H9 (cell line): ENCODE data around the gene CD1B. TPM values are rescaled to one million over a fixed set of nuclear protein-coding genes. Genes with fewer than 3 reads are reported as not detected.

Source experiments
- DNase-seq: peaks from one replicate; pipeline ENCODE4 v3.0.0-alpha.2; 2017
- H2AFZ ChIP-seq: one replicate; pipeline ENCODE4 v1.6.1; 2013; ENCODE audit warnings: mild to moderate bottlenecking, low read length, control low read depth, moderate library complexity
- H2AK5ac ChIP-seq: 2 replicates; pipeline ENCODE4 v1.6.1; 2013; ENCODE audit warnings: low read length, control low read depth, mixed read lengths; ENCODE audit not compliant: insufficient read length
- H2BK120ac ChIP-seq: one replicate; pipeline ENCODE4 v1.6.1; 2013; ENCODE audit warnings: low read depth, mild to moderate bottlenecking, low read length, control low read depth, inconsistent platforms; ENCODE audit not compliant: poor library complexity, severe bottlenecking
- H2BK12ac ChIP-seq: 2 replicates; pipeline ENCODE4 v1.6.1; 2013; ENCODE audit warnings: low read length, control low read depth, mixed read lengths, low read depth; ENCODE audit not compliant: insufficient read length
- H2BK15ac ChIP-seq: 2 replicates; pipeline ENCODE4 v1.6.1; 2013; ENCODE audit warnings: low read depth, low read length, control low read depth
- H2BK20ac ChIP-seq: one replicate; pipeline ENCODE4 v1.6.1; 2013; ENCODE audit warnings: low read depth, mild to moderate bottlenecking, low read length, control low read depth, inconsistent platforms; ENCODE audit not compliant: poor library complexity, severe bottlenecking
- H2BK5ac ChIP-seq: 2 replicates; pipeline ENCODE4 v1.6.1; 2013; ENCODE audit warnings: low read length, control low read depth, mixed read lengths; ENCODE audit not compliant: insufficient read length
- H3K14ac ChIP-seq: 2 replicates; pipeline ENCODE4 v1.6.1; 2013; ENCODE audit warnings: low read length, control low read depth; ENCODE audit not compliant: insufficient read depth
- H3K18ac ChIP-seq: 2 replicates; pipeline ENCODE4 v1.6.1; 2013; ENCODE audit warnings: low read depth, mild to moderate bottlenecking, mixed read lengths, low read length, control low read depth; ENCODE audit not compliant: insufficient read length
- H3K23ac ChIP-seq: 2 replicates; pipeline ENCODE4 v1.6.1; 2013; ENCODE audit warnings: low read length, control low read depth, mixed read lengths, low read depth; ENCODE audit not compliant: insufficient read length
- H3K23me2 ChIP-seq: 2 replicates; pipeline ENCODE4 v1.6.1; 2013; ENCODE audit warnings: low read depth, mild to moderate bottlenecking, mixed read lengths, low read length, control low read depth; ENCODE audit not compliant: insufficient read length, poor library complexity, severe bottlenecking
- H3K27ac ChIP-seq: 2 replicates; pipeline ENCODE4 v1.5.1; 2013; ENCODE audit warnings: low read length, control low read depth, mixed read lengths, low read depth; ENCODE audit not compliant: insufficient read length
- H3K27me3 ChIP-seq: 2 replicates; pipeline ENCODE4 v1.6.1; 2013; ENCODE audit warnings: low read length, control low read depth, inconsistent platforms; ENCODE audit not compliant: insufficient read depth
- H3K4ac ChIP-seq: 2 replicates; pipeline ENCODE4 v1.6.1; 2013; ENCODE audit warnings: low read depth, mild to moderate bottlenecking, control low read depth, inconsistent platforms, low read length, moderate library complexity
- H3K4me1 ChIP-seq: 2 replicates; pipeline ENCODE4 v1.6.1; 2013; ENCODE audit warnings: low read length, control low read depth, inconsistent platforms; ENCODE audit not compliant: insufficient read depth
- H3K4me2 ChIP-seq: 2 replicates; pipeline ENCODE4 v1.6.1; 2013; ENCODE audit warnings: low read length, control low read depth, mixed read lengths; ENCODE audit not compliant: insufficient read length, insufficient read depth
- H3K56ac ChIP-seq: 2 replicates; pipeline ENCODE4 v1.6.1; 2013; ENCODE audit warnings: low read depth, mild to moderate bottlenecking, mixed read lengths, low read length, control low read depth; ENCODE audit not compliant: insufficient read length
- H3K79me1 ChIP-seq: 2 replicates; pipeline ENCODE4 v1.6.1; 2013; ENCODE audit warnings: low read depth, mild to moderate bottlenecking, moderate library complexity, low read length, control low read depth, inconsistent platforms; ENCODE audit not compliant: insufficient read depth, poor library complexity, severe bottlenecking
- H3K79me2 ChIP-seq: 2 replicates; pipeline ENCODE4 v1.6.1; 2013; ENCODE audit warnings: low read length, control low read depth, inconsistent platforms; ENCODE audit not compliant: insufficient read depth
- H3K9ac ChIP-seq: 2 replicates; pipeline ENCODE4 v1.6.1; 2013; ENCODE audit warnings: low read length, control low read depth, mixed read lengths; ENCODE audit not compliant: insufficient read length; ENCODE audit errors: extremely low read depth
- H3K9me3 ChIP-seq: one replicate; pipeline ENCODE4 v1.6.1; 2013; ENCODE audit warnings: low read depth, low read length, inconsistent platforms; ENCODE audit not compliant: control insufficient read depth
- H3T11ph ChIP-seq: one replicate; pipeline ENCODE4 v1.6.1; 2013; ENCODE audit warnings: mild to moderate bottlenecking, low read length, control low read depth, inconsistent platforms
- H4K20me1 ChIP-seq: one replicate; pipeline ENCODE4 v1.6.1; 2013; ENCODE audit not compliant: control insufficient read depth, insufficient read length, insufficient read depth
- H4K5ac ChIP-seq: 2 replicates; pipeline ENCODE4 v1.6.1; 2013; ENCODE audit warnings: low read depth, mild to moderate bottlenecking, mixed read lengths, low read length, control low read depth; ENCODE audit not compliant: insufficient read length
- H4K8ac ChIP-seq: replicated peaks from 2 replicates; pipeline ENCODE4 v1.6.1; 2013; ENCODE audit warnings: low read length, control low read depth, mixed read lengths, low read depth; ENCODE audit not compliant: insufficient read length
- H4K91ac ChIP-seq: 2 replicates; pipeline ENCODE4 v1.6.1; 2013; ENCODE audit warnings: low read depth, mild to moderate bottlenecking, moderate library complexity, mixed read lengths, low read length, control low read depth; ENCODE audit not compliant: insufficient read length
- H3K27ac Mint-ChIP-seq, 3 experiments: 2 replicates in 2 of 3; 3 replicates in 1 of 3; pipeline ENCODE4 v1.8.0; 2020 to 2021; ENCODE audit warnings: mixed read lengths in 3 of 3, mild to moderate bottlenecking in 1 of 3, moderate library complexity in 1 of 3
- H3K27me3 Mint-ChIP-seq: 2 replicates; pipeline ENCODE4 v1.8.0; 2021; ENCODE audit warnings: low read depth, mild to moderate bottlenecking, moderate library complexity, mixed read lengths
- H3K36me3 Mint-ChIP-seq, 3 experiments: 2 replicates in 2 of 3; 3 replicates in 1 of 3; pipeline ENCODE4 v1.8.0; 2020 to 2021; ENCODE audit warnings: low read depth in 3 of 3, mixed read lengths in 3 of 3; ENCODE audit not compliant: insufficient read depth in 1 of 3
- H3K4me1 Mint-ChIP-seq, 2 experiments: 2 replicates each; pipeline ENCODE4 v1.8.0; 2020; ENCODE audit warnings: mixed read lengths in 2 of 2
- H3K4me3 Mint-ChIP-seq, 2 experiments: 2 replicates in 1 of 2; 3 replicates in 1 of 2; pipeline ENCODE4 v1.8.0; 2020 to 2021; ENCODE audit warnings: mild to moderate bottlenecking in 2 of 2, mixed read lengths in 2 of 2, moderate library complexity in 1 of 2
- H3K9me3 Mint-ChIP-seq, 2 experiments: 2 replicates in 1 of 2; 3 replicates in 1 of 2; pipeline ENCODE4 v1.8.0; 2020; ENCODE audit warnings: mild to moderate bottlenecking in 2 of 2, mixed read lengths in 2 of 2, moderate library complexity in 1 of 2
- CTCF ChIP-seq: fragments of 200-600 bp; sonication (generic); conservative IDR thresholded peaks from 3 replicates; pipeline ENCODE4 v1.8.0; 2021; ENCODE audit warnings: antibody characterized with exemption, mild to moderate bottlenecking
- WGBS: extraction: QIAGEN DNeasy Blood & Tissue Kit; methylation state at CpG from one replicate; pipeline ENCODE4 v1.1.7; 2013; ENCODE audit warnings: missing lambda C conversion rate, low lambda C conversion rate, mixed read lengths; ENCODE audit not compliant: insufficient read length; ENCODE audit errors: extremely low coverage; 5-methylcytosine and 5-hydroxymethylcytosine counted together
- total RNA-seq: library from RNA; stranded (reverse); gene quantifications from 2 replicates; pipeline ENCODE4 v1.2.1, GENCODE V29; 2021

CD1B gene
- total RNA-seq, 1 experiment from 2014 or later = not detected

- no peak overlapping the region for H2BK20ac ChIP-seq
- H3T11ph ChIP-seq = no peak overlapping the region
- H3K4me1 ChIP-seq = no peaks in the 10 kb centered on the region
- no peaks in the 10 kb centered on the region for H3K9me3 ChIP-seq
- no peak overlapping the region for H3K4me3 Mint-ChIP-seq
- no peak overlapping the region for H3K23ac ChIP-seq
- H3K56ac ChIP-seq = no peak overlapping the region
- WGBS = no CpG with 5 or more reads among the region's 2 CpGs
- no peak overlapping the region for H3K9ac ChIP-seq
- no peaks in the 10 kb centered on the region for H3K4me1 Mint-ChIP-seq
- H4K5ac ChIP-seq = no peak overlapping the region
- H3K9me3 Mint-ChIP-seq = no peaks in the 10 kb centered on the region; a peak in 1 of 5 replicates
- H2BK12ac ChIP-seq = no peak overlapping the region
- no peak overlapping the region for H3K4ac ChIP-seq
- DNase-seq = no peak
- no peak overlapping the region for H2AFZ ChIP-seq
- no peaks in the 10 kb centered on the region for H3K27me3 Mint-ChIP-seq
- H3K14ac ChIP-seq = no peak overlapping the region
- no peak overlapping the region for H3K27ac ChIP-seq
- no peaks in the 10 kb centered on the region for H3K27me3 ChIP-seq
- no peak overlapping the region for H3K27ac Mint-ChIP-seq
- no peaks in the 10 kb centered on the region for H3K79me1 ChIP-seq
- no peaks in the 10 kb centered on the region for H4K20me1 ChIP-seq
- H2BK15ac ChIP-seq = no peak overlapping the region
- H2BK120ac ChIP-seq = no peak overlapping the region
- H2AK5ac ChIP-seq = no peak overlapping the region
- H3K79me2 ChIP-seq = no peaks in the 10 kb centered on the region
- no peak overlapping the region for H3K18ac ChIP-seq
- no peak overlapping the region for H3K4me2 ChIP-seq
- H4K91ac ChIP-seq = no peak overlapping the region
- H3K23me2 ChIP-seq = no peaks in the 10 kb centered on the region
- TF ChIP-seq CTCF = no peak
- H4K8ac ChIP-seq = no peak overlapping the region
- no peaks in the 10 kb centered on the region for H3K36me3 Mint-ChIP-seq
- H2BK5ac ChIP-seq = no peak overlapping the region
These were observed 35.5 kb downstream of the CD1B start for GRCh38 chr1:158295791-158296190.
